ENCODE data around the gene KCNK1. TPM values are rescaled to one million over a fixed set of nuclear protein-coding genes. Genes with fewer than 3 reads are reported as not detected.
"Not testable (repeated sequence)": the region's sequence is repeated elsewhere in the genome, so short reads cannot be mapped to it uniquely, and the experiment has no call there.

Gene KCNK1
- total RNA-seq, 3 donors from 2014 or later = 0.96 to 9.1 (median 5.2) TPM

GRCh38 chr1:233614173-233614742 is 352 bp downstream of the KCNK1 start:
- TF ChIP-seq POLR2AphosphoS5 (IDR thresholded peaks at IDR 0.05) (no peak), POLR2A (IDR thresholded peaks at IDR 0.05) (no peak)
- TF ChIP-seq, protein P1, sequence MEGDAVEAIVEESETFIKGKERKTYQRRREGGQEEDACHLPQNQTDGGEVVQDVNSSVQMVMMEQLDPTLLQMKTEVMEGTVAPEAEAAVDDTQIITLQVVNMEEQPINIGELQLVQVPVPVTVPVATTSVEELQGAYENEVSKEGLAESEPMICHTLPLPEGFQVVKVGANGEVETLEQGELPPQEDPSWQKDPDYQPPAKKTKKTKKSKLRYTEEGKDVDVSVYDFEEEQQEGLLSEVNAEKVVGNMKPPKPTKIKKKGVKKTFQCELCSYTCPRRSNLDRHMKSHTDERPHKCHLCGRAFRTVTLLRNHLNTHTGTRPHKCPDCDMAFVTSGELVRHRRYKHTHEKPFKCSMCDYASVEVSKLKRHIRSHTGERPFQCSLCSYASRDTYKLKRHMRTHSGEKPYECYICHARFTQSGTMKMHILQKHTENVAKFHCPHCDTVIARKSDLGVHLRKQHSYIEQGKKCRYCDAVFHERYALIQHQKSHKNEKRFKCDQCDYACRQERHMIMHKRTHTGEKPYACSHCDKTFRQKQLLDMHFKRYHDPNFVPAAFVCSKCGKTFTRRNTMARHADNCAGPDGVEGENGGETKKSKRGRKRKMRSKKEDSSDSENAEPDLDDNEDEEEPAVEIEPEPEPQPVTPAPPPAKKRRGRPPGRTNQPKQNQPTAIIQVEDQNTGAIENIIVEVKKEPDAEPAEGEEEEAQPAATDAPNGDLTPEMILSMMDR (IDR thresholded peaks at IDR 0.05) = no peak
- Histone ChIP-seq H3K27ac (peak overlapping the region; percentile 89 to 90), H3K4me1 (no peaks in the 10 kb centered on the region), H3K9me3 (no peaks in the 10 kb centered on the region), H3K4me3 (peak overlapping the region; percentile 56 to 89 (median 73)), H3K27me3 (no peaks in the 10 kb centered on the region), H3K36me3 (no peaks in the 10 kb centered on the region)
- intact Hi-C loops (cut with DNase I; ENCODE audit: low total_unique reads) = no loop called here
- peak; percentile 35 to 62 for DNase-seq (ENCODE audit: low spot score in 2 of 2)

DNA sequence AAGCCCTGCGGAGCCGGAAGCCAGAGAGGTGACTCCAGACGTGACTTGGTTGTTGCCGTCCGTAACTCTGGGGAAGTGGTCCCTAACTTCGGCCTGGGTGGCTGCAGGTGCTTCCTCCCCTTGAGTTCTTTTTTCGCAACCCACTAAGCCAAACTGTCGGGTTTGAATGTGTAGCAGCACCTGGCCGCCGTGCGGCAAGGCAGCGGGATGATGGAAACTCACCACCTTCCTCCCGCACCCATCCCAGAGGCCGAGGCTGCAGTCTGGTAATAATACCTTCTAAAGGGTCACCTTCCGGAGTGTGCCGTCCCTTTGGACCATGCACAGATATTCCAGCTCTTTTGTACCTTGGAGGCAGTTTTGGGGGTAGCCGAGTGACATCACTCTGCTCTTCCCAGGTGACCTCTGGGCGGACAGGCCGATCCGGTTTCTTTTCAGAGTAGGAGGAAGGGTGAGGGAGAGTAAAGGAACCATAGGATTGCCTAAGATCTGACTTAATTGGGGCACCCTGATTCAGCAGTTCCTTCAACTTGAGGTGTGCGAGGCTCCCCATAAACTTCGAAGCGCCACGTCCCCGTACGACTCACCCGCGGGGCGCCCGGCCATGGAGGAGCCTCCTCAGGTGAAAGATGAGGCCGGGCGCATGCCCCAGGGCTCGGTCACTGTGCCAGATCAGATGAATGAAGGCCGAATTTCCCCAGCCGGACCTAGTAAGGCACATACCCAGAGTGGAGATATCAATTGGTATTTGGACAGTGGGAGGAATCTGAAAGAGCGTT is 1.0 kb downstream of the KCNK1 start:
- Histone ChIP-seq H3K4me1 (no peaks in the 10 kb centered on the region), H3K27me3 (no peaks in the 10 kb centered on the region), H3K4me3 (peak overlapping the region; percentile 56 to 89 (median 73)), H3K9me3 (no peaks in the 10 kb centered on the region), H3K36me3 (no peaks in the 10 kb centered on the region), H3K27ac (peak overlapping the region; percentile 89 to 90)
- TF ChIP-seq POLR2AphosphoS5 (IDR thresholded peaks at IDR 0.05) (peak in 1 of 3 donors; percentile 10), POLR2A (IDR thresholded peaks at IDR 0.05) (no peak)
- peak in 1 of 2 donors; percentile 45 for DNase-seq (ENCODE audit: low spot score in 2 of 2)
- intact Hi-C loops (cut with DNase I; ENCODE audit: low total_unique reads) = no loop called here

DNA sequence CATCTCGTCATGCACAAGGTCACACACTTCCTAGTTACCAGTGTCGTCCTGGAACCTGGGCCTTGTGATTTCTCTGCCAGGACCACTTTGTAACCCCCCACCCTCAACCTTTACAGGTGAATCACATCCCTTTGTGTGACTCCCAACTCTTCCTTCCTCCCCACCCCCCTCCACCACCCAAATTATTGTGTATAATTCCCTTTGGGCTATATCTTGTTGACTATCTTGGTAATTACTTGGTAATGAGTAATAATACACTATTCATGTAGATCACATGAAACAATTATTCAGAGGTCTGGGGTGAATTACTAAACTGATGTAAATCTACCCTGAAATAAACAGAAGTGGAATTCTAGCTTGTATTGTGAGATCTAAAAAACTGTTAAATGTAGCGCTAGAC is 1.7 kb downstream of the KCNK1 start:
- peak overlapping the region in 1 of 2 donors; percentile 89 for H3K27ac ChIP-seq
- intact Hi-C loops (cut with DNase I; ENCODE audit: low total_unique reads) = no loop called here
- TF ChIP-seq POLR2A (IDR thresholded peaks at IDR 0.05) = no peak
- TF ChIP-seq, protein P1 (IDR thresholded peaks at IDR 0.05) = no peak
- TF ChIP-seq POLR2AphosphoS5 (IDR thresholded peaks at IDR 0.05) = no peak
- DNase-seq (ENCODE audit: low spot score in 2 of 2) = no peak
- H3K4me3 ChIP-seq = peak overlapping the region in 2 of 3 donors; percentile 73 to 89
- H3K4me1 ChIP-seq = no peaks in the 10 kb centered on the region
- H3K9me3 ChIP-seq = no peaks in the 10 kb centered on the region
- H3K36me3 ChIP-seq = no peaks in the 10 kb centered on the region
- H3K27me3 ChIP-seq = no peaks in the 10 kb centered on the region

DNA sequence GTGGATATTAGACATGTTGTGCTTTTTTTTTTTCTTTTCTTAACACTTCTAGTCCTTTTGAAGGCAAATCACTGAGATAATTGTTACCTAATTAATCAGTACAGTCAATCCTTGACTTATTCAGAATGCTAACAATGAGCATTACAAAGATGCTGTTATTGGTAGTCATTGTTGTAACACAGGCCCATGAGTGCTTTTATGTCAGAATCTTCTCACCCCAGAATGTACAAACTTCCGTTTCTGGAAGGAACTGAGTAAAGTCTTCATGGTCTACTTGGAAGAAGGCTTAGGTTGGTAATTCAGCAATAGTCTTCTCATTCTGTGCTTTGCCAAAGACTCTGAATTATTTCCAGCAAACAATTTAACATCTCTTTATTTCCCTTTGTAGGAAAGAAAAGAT is 3.1 kb downstream of the KCNK1 start:
- TF ChIP-seq POLR2AphosphoS5 (IDR thresholded peaks at IDR 0.05) = no peak
- TF ChIP-seq POLR2A (IDR thresholded peaks at IDR 0.05) = no peak
- TF ChIP-seq, protein P1 (IDR thresholded peaks at IDR 0.05) = no peak
- no peak for DNase-seq (ENCODE audit: low spot score in 2 of 2)
- Histone ChIP-seq H3K36me3 (no peaks in the 10 kb centered on the region), H3K4me3 (no peak overlapping the region), H3K4me1 (no peaks in the 10 kb centered on the region), H3K27me3 (no peaks in the 10 kb centered on the region), H3K27ac (no peak overlapping the region), H3K9me3 (no peaks in the 10 kb centered on the region)
- intact Hi-C loops (cut with DNase I; ENCODE audit: low total_unique reads) = no loop called here

DNA sequence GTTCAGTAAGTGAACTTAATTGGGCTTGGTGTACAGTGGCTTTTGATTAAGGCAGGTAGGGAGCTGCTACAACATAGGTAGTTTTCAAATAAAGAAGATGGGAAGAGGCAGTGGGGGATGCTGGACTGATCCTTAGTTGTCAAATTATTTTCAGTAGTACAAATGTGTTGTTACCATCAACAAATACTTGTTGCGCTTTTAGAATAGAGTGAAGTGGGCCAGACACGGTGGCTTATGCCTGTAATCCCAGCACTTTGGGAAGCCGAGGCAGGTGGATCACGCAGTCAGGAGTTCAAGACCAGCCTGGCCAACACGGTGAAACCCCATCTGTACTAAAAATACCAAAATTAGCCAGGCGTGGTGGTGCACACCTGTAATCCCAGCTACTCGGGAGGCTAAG is 5.5 kb downstream of the KCNK1 start:
- H3K4me1 ChIP-seq; intact Hi-C loops (cut with DNase I; ENCODE audit: low total_unique reads); H3K27ac ChIP-seq; H3K4me3 ChIP-seq; H3K36me3 ChIP-seq; H3K9me3 ChIP-seq; DNase-seq (ENCODE audit: low spot score in 2 of 2); H3K27me3 ChIP-seq: not testable (repeated sequence)

DNA sequence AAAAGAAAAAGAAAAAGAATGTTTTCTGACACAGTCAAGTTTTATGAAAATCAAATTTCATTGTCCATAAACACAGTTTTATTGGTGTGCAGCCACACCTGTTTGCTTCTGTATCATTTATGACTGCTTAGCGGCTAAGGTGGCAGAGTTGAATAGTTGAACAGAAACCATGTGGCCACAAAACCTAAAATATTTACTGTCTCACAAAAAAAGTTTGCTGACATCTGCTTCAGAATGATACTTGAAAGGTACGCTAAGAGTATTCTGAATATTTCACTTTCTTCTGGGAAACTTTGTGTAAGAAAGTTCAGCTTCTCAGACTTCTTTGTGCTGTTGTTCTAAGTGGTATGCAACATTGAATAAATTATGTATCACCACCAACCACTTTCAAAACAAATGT is 6.2 kb downstream of the KCNK1 start:
- intact Hi-C loops (cut with DNase I; ENCODE audit: low total_unique reads) = no loop called here
- Histone ChIP-seq H3K36me3 (no peaks in the 10 kb centered on the region), H3K4me1 (no peaks in the 10 kb centered on the region), H3K9me3 (no peaks in the 10 kb centered on the region), H3K27ac (no peak overlapping the region), H3K27me3 (no peaks in the 10 kb centered on the region), H3K4me3 (no peak overlapping the region)
- TF ChIP-seq, protein P1 (IDR thresholded peaks at IDR 0.05) = no peak
- TF ChIP-seq POLR2A (IDR thresholded peaks at IDR 0.05) (no peak), POLR2AphosphoS5 (IDR thresholded peaks at IDR 0.05) (no peak)
- DNase-seq (ENCODE audit: low spot score in 2 of 2) = no peak
